Measurements from ENCODE around the gene SIL1.
"Not testable (repeated sequence)": the region's sequence is repeated elsewhere in the genome, so short reads cannot be mapped to it uniquely, and the experiment has no call there.

GRCh38 chr5:138921362-138921761 lies 276.8 kb downstream of the SIL1 start:
- not testable (repeated sequence) for TF ChIP-seq TAF1 (IDR thresholded peaks at IDR 0.05; ENCODE audit: borderline replicate concordance, low read depth, low read length); POLR2A (IDR thresholded peaks at IDR 0.05; ENCODE audit: low read depth, low read length); POLR2AphosphoS5 (IDR thresholded peaks at IDR 0.05; ENCODE audit: low read depth, low read length)
